A673 (cell line): ENCODE measurements around the gene GSG1. TPM values are rescaled to one million over a fixed set of nuclear protein-coding genes. Genes with fewer than 3 reads are reported as not detected.
A peak's percentile ranks its signal among the peaks of the same experiment; 100 is the strongest.

Source experiments
- BruUV-seq: library from RNA; stranded (reverse); fragments of 400-500 nt; replicated peaks from 2 replicates; lab custom pipeline; 2021; lab: Mats Ljungman, UMichigan
- CTCF ChIA-PET: fragments of 300-600 bp; sonication (Branson Sonifier 250); formaldehyde crosslinking; loops from one replicate; lab custom pipeline; 2022; ENCODE audit warnings: antibody characterized with exemption; lab: Charles Lee
- POLR2A ChIA-PET: fragments of 300-600 bp; sonication (Branson Sonifier 250); formaldehyde crosslinking; loops from one replicate; lab custom pipeline; 2022; ENCODE audit warnings: antibody characterized with exemption; ENCODE audit not compliant: low non-redundant PET; lab: Charles Lee
- DNase-seq: peaks from one replicate; pipeline ENCODE4 v3.0.0-alpha.2; 2015; ENCODE audit warnings: low spot score
- H3K27ac ChIP-seq: fragments of 200-600 bp; sonication (generic); 2 replicates; pipeline ENCODE4 v1.5.1; 2016; ENCODE audit warnings: mixed run types, low read depth, mild to moderate bottlenecking, mixed read lengths, antibody characterized with exemption, low read length; ENCODE audit not compliant: poor library complexity, severe bottlenecking
- H3K27me3 ChIP-seq: fragments of 200-600 bp; sonication (generic); replicated peaks from 2 replicates; pipeline ENCODE4 v1.6.1; 2017; ENCODE audit warnings: mixed run types, low read depth, mild to moderate bottlenecking, mixed read lengths, antibody characterized with exemption, low read length; ENCODE audit not compliant: insufficient read depth, poor library complexity
- H3K36me3 ChIP-seq: fragments of 200-600 bp; sonication (generic); 2 replicates; pipeline ENCODE4 v1.6.1; 2016; ENCODE audit warnings: mixed run types, mild to moderate bottlenecking, mixed read lengths, antibody characterized with exemption, low read length; ENCODE audit not compliant: insufficient read depth, poor library complexity, severe bottlenecking
- H3K4me1 ChIP-seq: fragments of 200-600 bp; sonication (generic); 2 replicates; pipeline ENCODE4 v1.6.1; 2017; ENCODE audit warnings: mixed run types, mild to moderate bottlenecking, mixed read lengths, antibody characterized with exemption, low read length; ENCODE audit not compliant: insufficient read depth, poor library complexity, severe bottlenecking
- H3K4me3 ChIP-seq: fragments of 200-600 bp; sonication (generic); 2 replicates; pipeline ENCODE4 v1.5.1; 2016; ENCODE audit warnings: low read depth, mixed run types, mild to moderate bottlenecking, mixed read lengths, low read length; ENCODE audit not compliant: poor library complexity, severe bottlenecking
- H3K9me3 ChIP-seq: fragments of 200-600 bp; sonication (generic); 2 replicates; pipeline ENCODE4 v1.6.1; 2016; ENCODE audit warnings: mixed run types, low read depth, mild to moderate bottlenecking, mixed read lengths, antibody characterized with exemption, low read length; ENCODE audit not compliant: poor library complexity, severe bottlenecking
- EZH2 ChIP-seq: fragments of 200-600 bp; sonication (generic); IDR thresholded peaks from 2 replicates; pipeline ENCODE4 v1.6.1; 2017; ENCODE audit warnings: borderline replicate concordance, low read depth, mild to moderate bottlenecking, mixed read lengths, antibody characterized with exemption, low read length; ENCODE audit not compliant: poor library complexity, severe bottlenecking
- intact Hi-C: fragments of 100-400 bp; cut with micrococcal nuclease; formaldehyde crosslinking; loops from one replicate; pipeline ENCODE4 v1.10.0; 2022; ENCODE audit not compliant: unreplicated experiment
- total RNA-seq: library from RNA; stranded (reverse); gene quantifications from 2 replicates; pipeline ENCODE4 v1.2.3, GENCODE V29; 2021
- TF ChIP-seq, protein P1 (sequence below): fragments of 300-800, 200-600 bp; sonication (generic); conservative IDR thresholded peaks from 2 replicates; pipeline ENCODE4 v1.5.1; 2017; ENCODE audit warnings: low read depth, mild to moderate bottlenecking, antibody characterized with exemption, low read length, moderate library complexity, mixed read lengths

Gene GSG1
- total RNA-seq, 1 experiment from 2014 or later = 0.24 TPM

DNA sequence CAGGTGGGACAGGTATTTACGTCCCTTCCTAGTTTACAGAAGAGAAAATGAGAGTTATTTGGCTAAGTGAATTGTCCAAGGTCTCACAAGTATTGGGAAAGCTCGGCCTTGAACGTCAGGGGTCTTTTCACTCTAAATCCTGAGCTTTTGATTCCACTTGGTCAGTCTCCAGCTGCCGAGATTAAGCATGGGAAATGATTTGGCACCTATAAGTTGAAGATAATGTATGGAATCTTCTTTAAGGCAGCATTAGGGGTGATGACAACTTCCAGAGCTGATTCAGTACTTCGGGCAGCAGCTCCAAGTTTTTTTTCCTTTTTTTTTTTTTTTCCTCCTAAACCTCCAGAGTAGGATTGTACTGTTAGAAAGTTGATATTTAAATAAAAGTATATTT, 58.6 kb downstream of the GSG1 start:
- H3K27me3 ChIP-seq = no peaks in the 10 kb centered on the region
- ChIA-PET POLR2A (interaction anchor here (0.6 kb wide), 1 partner anchor 14 kb away, joined by 3 read pairs; no protein-coding TSS in a partner anchor), CTCF (interaction anchor here (0.6 kb wide), 1 partner anchor 128 kb away, joined by 5 read pairs; no protein-coding TSS in a partner anchor)
- peak overlapping the region; percentile 64 for H3K27ac ChIP-seq
- no peaks in the 10 kb centered on the region for H3K9me3 ChIP-seq
- no peaks in the 10 kb centered on the region for H3K36me3 ChIP-seq
- TSS peak; percentile 38 for BruUV-seq
- intact Hi-C loops = no loop called here
- peak overlapping the region; percentile 97 for H3K4me3 ChIP-seq
- H3K4me1 ChIP-seq = peaks cover 7% of the 10 kb centered on the region
- no peak for TF ChIP-seq EZH2
- TF ChIP-seq, protein P1, sequence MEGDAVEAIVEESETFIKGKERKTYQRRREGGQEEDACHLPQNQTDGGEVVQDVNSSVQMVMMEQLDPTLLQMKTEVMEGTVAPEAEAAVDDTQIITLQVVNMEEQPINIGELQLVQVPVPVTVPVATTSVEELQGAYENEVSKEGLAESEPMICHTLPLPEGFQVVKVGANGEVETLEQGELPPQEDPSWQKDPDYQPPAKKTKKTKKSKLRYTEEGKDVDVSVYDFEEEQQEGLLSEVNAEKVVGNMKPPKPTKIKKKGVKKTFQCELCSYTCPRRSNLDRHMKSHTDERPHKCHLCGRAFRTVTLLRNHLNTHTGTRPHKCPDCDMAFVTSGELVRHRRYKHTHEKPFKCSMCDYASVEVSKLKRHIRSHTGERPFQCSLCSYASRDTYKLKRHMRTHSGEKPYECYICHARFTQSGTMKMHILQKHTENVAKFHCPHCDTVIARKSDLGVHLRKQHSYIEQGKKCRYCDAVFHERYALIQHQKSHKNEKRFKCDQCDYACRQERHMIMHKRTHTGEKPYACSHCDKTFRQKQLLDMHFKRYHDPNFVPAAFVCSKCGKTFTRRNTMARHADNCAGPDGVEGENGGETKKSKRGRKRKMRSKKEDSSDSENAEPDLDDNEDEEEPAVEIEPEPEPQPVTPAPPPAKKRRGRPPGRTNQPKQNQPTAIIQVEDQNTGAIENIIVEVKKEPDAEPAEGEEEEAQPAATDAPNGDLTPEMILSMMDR = no peak
- DNase-seq = no peak

DNA sequence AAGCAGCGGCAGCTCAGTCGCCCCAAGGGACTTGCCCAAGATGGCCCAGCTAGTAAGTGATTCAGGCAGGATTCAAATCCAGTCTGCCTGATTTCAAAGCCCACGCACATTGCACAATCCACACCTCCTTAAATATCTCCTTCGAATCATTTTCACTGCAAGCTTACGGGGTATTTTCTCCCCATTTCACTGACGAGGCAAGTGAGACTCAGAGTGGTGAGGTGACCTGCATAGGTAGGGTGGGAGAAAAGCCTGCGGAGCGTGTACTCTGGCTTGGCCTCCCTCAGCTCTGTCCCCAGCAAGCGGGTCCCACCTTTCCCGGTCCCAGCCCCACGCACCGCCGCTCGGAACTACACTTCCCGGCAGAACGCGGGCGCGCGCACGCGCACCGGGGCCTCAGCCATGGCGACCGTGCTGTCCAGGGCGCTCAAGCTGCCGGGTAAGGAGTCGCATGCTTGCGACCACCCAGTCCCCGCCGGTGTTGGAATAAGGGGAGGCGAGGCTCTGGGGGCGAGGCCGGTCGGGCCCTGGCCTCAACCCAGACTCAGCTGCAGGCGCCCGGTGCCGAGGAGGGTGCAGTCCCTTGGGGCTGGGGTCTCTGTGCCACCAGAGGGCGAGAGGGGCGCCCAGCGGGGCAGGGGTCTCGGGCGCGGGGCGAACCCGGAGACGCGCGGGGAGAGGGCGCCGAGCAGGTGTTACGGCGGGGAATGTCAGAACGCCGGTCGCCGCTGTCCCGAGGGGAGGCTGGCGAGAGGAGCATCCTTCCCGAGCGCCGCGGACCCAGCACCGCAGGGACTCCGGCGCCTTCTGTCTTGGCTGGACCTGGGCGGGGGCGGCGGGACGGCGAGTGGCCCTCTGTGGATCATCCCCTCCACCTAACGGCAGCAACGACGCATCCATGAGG, 59.2 kb downstream of the GSG1 start, which contains the start of gene FAM234B:
TSS of gene FAM234B (plus strand) at position 380 of the 904 bp plus-strand sequence. CDS start at position 403, 23 bp downstream.
- no TSS peak for BruUV-seq
- DNase-seq = peak; percentile 86
- no peaks in the 10 kb centered on the region for H3K9me3 ChIP-seq
- H3K27ac ChIP-seq = peak within 1 kb of the TSS; percentile 64
- H3K27me3 ChIP-seq = no peaks in the 10 kb centered on the region
- peak within 1 kb of the TSS; percentile 97 for H3K4me3 ChIP-seq
- TF ChIP-seq, protein P1 = peak; percentile 41; the same call in 1 of the 2 replicates
- TF ChIP-seq EZH2 = no peak
- peaks cover 7% of the 10 kb centered on the region for H3K4me1 ChIP-seq
- ChIA-PET POLR2A (interaction anchor here (0.6 kb wide), 1 partner anchor 13 kb away, joined by 3 read pairs; no protein-coding TSS in a partner anchor), CTCF (interaction anchor here (0.6 kb wide), 1 partner anchor 128 kb away, joined by 5 read pairs; no protein-coding TSS in a partner anchor)
- intact Hi-C loops = no loop called here
- H3K36me3 ChIP-seq = no peaks in the 10 kb centered on the region

DNA sequence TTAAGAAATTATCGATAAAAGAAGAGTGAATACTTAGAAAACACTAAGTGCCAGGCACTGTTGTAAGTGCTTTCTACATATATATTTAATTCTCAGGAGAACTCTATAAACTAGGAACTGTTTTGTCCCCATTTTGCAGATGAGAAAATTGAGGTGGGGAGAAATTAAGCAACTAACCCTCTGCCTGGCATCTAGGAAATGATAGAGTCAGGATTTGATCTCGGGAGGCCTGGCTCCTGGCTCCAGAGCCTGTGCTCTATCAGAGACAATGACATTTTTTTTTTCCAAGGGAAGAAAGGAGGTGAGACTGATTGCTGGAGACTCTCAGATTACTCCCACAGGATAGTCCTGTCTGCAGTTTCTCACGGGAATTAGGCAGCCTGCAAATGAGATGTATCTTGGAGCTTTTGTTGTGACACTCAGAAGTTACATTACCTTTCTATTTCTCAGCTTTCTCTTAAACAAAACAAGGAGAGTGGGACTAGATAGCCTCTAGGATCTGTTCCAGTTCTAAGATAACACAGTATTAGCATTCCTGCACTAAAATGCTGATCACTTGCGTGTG, 60.7 kb downstream of the GSG1 start:
- H3K27ac ChIP-seq = no peak overlapping the region
- BruUV-seq = no TSS peak
- peaks cover 7% of the 10 kb centered on the region for H3K4me1 ChIP-seq
- no peak for TF ChIP-seq EZH2
- TF ChIP-seq, protein P1 = no peak
- H3K4me3 ChIP-seq = no peak overlapping the region
- ChIA-PET POLR2A (no interaction called here), CTCF (no interaction called here)
- intact Hi-C loops = no loop called here
- H3K36me3 ChIP-seq = no peaks in the 10 kb centered on the region
- no peaks in the 10 kb centered on the region for H3K9me3 ChIP-seq
- no peaks in the 10 kb centered on the region for H3K27me3 ChIP-seq
- DNase-seq = no peak
